ENCODE data around the gene ST13. TPM values are rescaled to one million over a fixed set of nuclear protein-coding genes. Genes with fewer than 3 reads are reported as not detected.

Gene ST13
- total and polyA plus RNA-seq, 5 donors from 2014 or later, result 122 to 194 (median 152) TPM

- Histone ChIP-seq H3K4me3 (ENCODE audit: low read depth, low read length) (peak within 1 kb of the TSS; percentile 91), H3K36me3 (ENCODE audit: control insufficient read depth, insufficient read depth, low read length) (peaks cover under 1% of the 10 kb centered on the region), H3K27ac (ENCODE audit: insufficient read depth, low read length, poor library complexity, severe bottlenecking) (peak within 1 kb of the TSS; percentile 76), H3K9me3 (ENCODE audit: control insufficient read depth in 2 of 2, low read length in 2 of 2) (no peaks in the 10 kb centered on the region), H3K27me3 (ENCODE audit: control insufficient read depth, insufficient read depth, low read length) (no peaks in the 10 kb centered on the region), H3K4me1 (ENCODE audit: control insufficient read depth, insufficient read depth, low read length, poor library complexity, severe bottlenecking) (peaks cover 31% of the 10 kb centered on the region)
- Mint-ChIP-seq H3K27me3 (no peaks in the 10 kb centered on the region), H3K4me3 (peak within 1 kb of the TSS; percentile 95 to 99 (median 98)), H3K36me3 (peaks cover 6% of the 10 kb centered on the region), H3K9me3 (no peaks in the 10 kb centered on the region), H3K4me1 (peaks cover 16 to 47% (median 35%) of the 10 kb centered on the region in 4 donors), H3K27ac (peak within 1 kb of the TSS; percentile 82 to 96 (median 93))
- ATAC-seq (ENCODE audit: low read depth in 2 of 2) (peak; percentile 92 to 95), DNase-seq (peak; percentile 84 to 92 (median 84))
Measured at GRCh38 chr22:40818747-40819598, 37.5 kb downstream of the ST13 start, which contains the start of gene SLC25A17. SLC25A17 (minus strand) TSS chr22:40819346; CDS start chr22:40819248, 98 bp downstream.

- peak in 1 of 2 donors; percentile 1 for ATAC-seq (ENCODE audit: low read depth in 2 of 2)
- no peaks in the 10 kb centered on the region for H3K9me3 Mint-ChIP-seq
- DNase-seq, result peak in 1 of 3 donors; percentile 45
- peak overlapping the region; percentile 82 to 96 (median 93) for H3K27ac Mint-ChIP-seq
- no peaks in the 10 kb centered on the region for H3K27me3 ChIP-seq (ENCODE audit: control insufficient read depth, insufficient read depth, low read length)
- no peaks in the 10 kb centered on the region for H3K9me3 ChIP-seq (ENCODE audit: control insufficient read depth in 2 of 2, low read length in 2 of 2)
- H3K4me3 Mint-ChIP-seq, result peak overlapping the region; percentile 95 to 99 (median 98)
- peaks cover 16 to 53% (median 38%) of the 10 kb centered on the region in 4 donors for H3K4me1 Mint-ChIP-seq
- H3K4me3 ChIP-seq (ENCODE audit: low read depth, low read length), result peak overlapping the region; percentile 87
- H3K27ac ChIP-seq (ENCODE audit: insufficient read depth, low read length, poor library complexity, severe bottlenecking), result peak overlapping the region; percentile 76
- H3K36me3 ChIP-seq (ENCODE audit: control insufficient read depth, insufficient read depth, low read length), result peaks cover 2% of the 10 kb centered on the region
- no peaks in the 10 kb centered on the region for H3K27me3 Mint-ChIP-seq
- peaks cover 31% of the 10 kb centered on the region for H3K4me1 ChIP-seq (ENCODE audit: control insufficient read depth, insufficient read depth, low read length, poor library complexity, severe bottlenecking)
- H3K36me3 Mint-ChIP-seq, result peaks cover 7% of the 10 kb centered on the region
Measured at GRCh38 chr22:40818192-40818746, 38.2 kb downstream of the ST13 start.

- Mint-ChIP-seq H3K9me3 (no peaks in the 10 kb centered on the region), H3K36me3 (peaks cover 7% of the 10 kb centered on the region), H3K27me3 (no peaks in the 10 kb centered on the region), H3K4me3 (peak overlapping the region; percentile 95 to 99 (median 98)), H3K27ac (peak overlapping the region in 2 of 3 donors; percentile 48 to 96), H3K4me1 (peaks cover 16 to 55% (median 38%) of the 10 kb centered on the region in 4 donors)
- Histone ChIP-seq H3K4me3 (ENCODE audit: low read depth, low read length) (peak overlapping the region; percentile 87), H3K4me1 (ENCODE audit: control insufficient read depth, insufficient read depth, low read length, poor library complexity, severe bottlenecking) (peaks cover 31% of the 10 kb centered on the region), H3K27me3 (ENCODE audit: control insufficient read depth, insufficient read depth, low read length) (no peaks in the 10 kb centered on the region), H3K9me3 (ENCODE audit: control insufficient read depth in 2 of 2, low read length in 2 of 2) (no peaks in the 10 kb centered on the region), H3K36me3 (ENCODE audit: control insufficient read depth, insufficient read depth, low read length) (peaks cover 2% of the 10 kb centered on the region), H3K27ac (ENCODE audit: insufficient read depth, low read length, poor library complexity, severe bottlenecking) (no peak overlapping the region)
- DNase-seq (peak in 1 of 3 donors; percentile 10), ATAC-seq (ENCODE audit: low read depth in 2 of 2) (no peak)
Measured at GRCh38 chr22:40817737-40818136, 38.7 kb downstream of the ST13 start.

GRCh38 chr22:40813912-40814315 lies 42.5 kb downstream of the ST13 start:
- H3K4me3 Mint-ChIP-seq, result peak overlapping the region in 1 of 4 donors; percentile 25
- Histone ChIP-seq H3K9me3 (ENCODE audit: control insufficient read depth in 2 of 2, low read length in 2 of 2) (no peaks in the 10 kb centered on the region), H3K4me1 (ENCODE audit: control insufficient read depth, insufficient read depth, low read length, poor library complexity, severe bottlenecking) (peaks cover 21% of the 10 kb centered on the region), H3K36me3 (ENCODE audit: control insufficient read depth, insufficient read depth, low read length) (peaks cover 2% of the 10 kb centered on the region), H3K4me3 (ENCODE audit: low read depth, low read length) (no peak overlapping the region), H3K27me3 (ENCODE audit: control insufficient read depth, insufficient read depth, low read length) (no peaks in the 10 kb centered on the region), H3K27ac (ENCODE audit: insufficient read depth, low read length, poor library complexity, severe bottlenecking) (no peak overlapping the region)
- H3K9me3 Mint-ChIP-seq, result no peaks in the 10 kb centered on the region
- no peak for DNase-seq
- no peak for ATAC-seq (ENCODE audit: low read depth in 2 of 2)
- peak overlapping the region in 1 of 3 donors; percentile 48 for H3K27ac Mint-ChIP-seq
- H3K36me3 Mint-ChIP-seq, result peaks cover 10% of the 10 kb centered on the region
- no peaks in the 10 kb centered on the region for H3K27me3 Mint-ChIP-seq
- H3K4me1 Mint-ChIP-seq, result peaks cover 24 to 58% (median 42%) of the 10 kb centered on the region in 4 donors

GRCh38 chr22:40808018-40808841 lies 48.2 kb downstream of the ST13 start:
- no peaks in the 10 kb centered on the region for H3K4me1 ChIP-seq (ENCODE audit: control insufficient read depth, insufficient read depth, low read length, poor library complexity, severe bottlenecking)
- Mint-ChIP-seq H3K27ac (peak overlapping the region in 1 of 3 donors; percentile 47), H3K4me3 (no peak overlapping the region), H3K4me1 (peaks cover 16 to 25% (median 24%) of the 10 kb centered on the region in 4 donors), H3K9me3 (no peaks in the 10 kb centered on the region), H3K27me3 (no peaks in the 10 kb centered on the region), H3K36me3 (peaks cover 9% of the 10 kb centered on the region)
- no peak for ATAC-seq (ENCODE audit: low read depth in 2 of 2)
- no peaks in the 10 kb centered on the region for H3K9me3 ChIP-seq (ENCODE audit: control insufficient read depth in 2 of 2, low read length in 2 of 2)
- H3K4me3 ChIP-seq (ENCODE audit: low read depth, low read length), result no peak overlapping the region
- H3K27ac ChIP-seq (ENCODE audit: insufficient read depth, low read length, poor library complexity, severe bottlenecking), result no peak overlapping the region
- peaks cover 11% of the 10 kb centered on the region for H3K36me3 ChIP-seq (ENCODE audit: control insufficient read depth, insufficient read depth, low read length)
- H3K27me3 ChIP-seq (ENCODE audit: control insufficient read depth, insufficient read depth, low read length), result no peaks in the 10 kb centered on the region
- no peak for DNase-seq

- Histone ChIP-seq H3K36me3 (ENCODE audit: control insufficient read depth, insufficient read depth, low read length) (peaks cover 11% of the 10 kb centered on the region), H3K27me3 (ENCODE audit: control insufficient read depth, insufficient read depth, low read length) (no peaks in the 10 kb centered on the region), H3K9me3 (ENCODE audit: control insufficient read depth in 2 of 2, low read length in 2 of 2) (no peaks in the 10 kb centered on the region), H3K27ac (ENCODE audit: insufficient read depth, low read length, poor library complexity, severe bottlenecking) (no peak overlapping the region), H3K4me1 (ENCODE audit: control insufficient read depth, insufficient read depth, low read length, poor library complexity, severe bottlenecking) (no peaks in the 10 kb centered on the region), H3K4me3 (ENCODE audit: low read depth, low read length) (no peak overlapping the region)
- no peak for ATAC-seq (ENCODE audit: low read depth in 2 of 2)
- H3K27me3 Mint-ChIP-seq, result no peaks in the 10 kb centered on the region
- H3K9me3 Mint-ChIP-seq, result no peaks in the 10 kb centered on the region
- H3K4me3 Mint-ChIP-seq, result no peak overlapping the region
- no peak overlapping the region for H3K27ac Mint-ChIP-seq
- no peak for DNase-seq
- peaks cover 11 to 23% (median 19%) of the 10 kb centered on the region in 4 donors for H3K4me1 Mint-ChIP-seq
- H3K36me3 Mint-ChIP-seq, result peaks cover 10% of the 10 kb centered on the region
Measured at GRCh38 chr22:40806711-40807110, 49.7 kb downstream of the ST13 start.

GRCh38 chr22:40805699-40806203 lies 50.7 kb downstream of the ST13 start:
- H3K4me1 Mint-ChIP-seq, result peaks cover 11 to 18% (median 17%) of the 10 kb centered on the region in 4 donors
- H3K4me1 ChIP-seq (ENCODE audit: control insufficient read depth, insufficient read depth, low read length, poor library complexity, severe bottlenecking), result no peaks in the 10 kb centered on the region
- H3K4me3 Mint-ChIP-seq, result no peak overlapping the region
- H3K9me3 ChIP-seq (ENCODE audit: control insufficient read depth in 2 of 2, low read length in 2 of 2), result no peaks in the 10 kb centered on the region
- no peaks in the 10 kb centered on the region for H3K27me3 Mint-ChIP-seq
- peak overlapping the region in 1 of 3 donors; percentile 3 for H3K27ac Mint-ChIP-seq
- H3K4me3 ChIP-seq (ENCODE audit: low read depth, low read length), result no peak overlapping the region
- H3K36me3 ChIP-seq (ENCODE audit: control insufficient read depth, insufficient read depth, low read length), result peaks cover 11% of the 10 kb centered on the region
- ATAC-seq (ENCODE audit: low read depth in 2 of 2) (no peak), DNase-seq (no peak)
- H3K9me3 Mint-ChIP-seq, result no peaks in the 10 kb centered on the region
- H3K27ac ChIP-seq (ENCODE audit: insufficient read depth, low read length, poor library complexity, severe bottlenecking), result no peak overlapping the region
- H3K36me3 Mint-ChIP-seq, result peaks cover 10% of the 10 kb centered on the region
- no peaks in the 10 kb centered on the region for H3K27me3 ChIP-seq (ENCODE audit: control insufficient read depth, insufficient read depth, low read length)

Data from CD4-positive, CD25-positive, alpha-beta regulatory T cell (primary cell).